Muscle layer of duodenum (tissue), 2 donors: ENCODE data around the gene PRTG.
"Not testable (repeated sequence)": the region's sequence is repeated elsewhere in the genome, so short reads cannot be mapped to it uniquely, and the experiment has no call there.

Experiments used
- H3K27ac ChIP-seq: one replicate; pipeline ENCODE4 v1.7.0; 2013; ENCODE audit warnings: mild to moderate bottlenecking, low read length
- H3K27me3 ChIP-seq: one replicate; pipeline ENCODE4 v1.7.0; 2013; ENCODE audit warnings: low read depth, mild to moderate bottlenecking, control low read depth, low read length
- H3K36me3 ChIP-seq, 2 donors: one replicate each; pipeline ENCODE4 v1.7.0; 2013; ENCODE audit warnings: low read length in 2 of 2, control low read depth in 1 of 2, mild to moderate bottlenecking in 1 of 2; ENCODE audit not compliant: insufficient read depth in 2 of 2, control insufficient read depth in 1 of 2
- H3K4me1 ChIP-seq, 2 donors: one replicate each; pipeline ENCODE4 v1.7.0; 2013; ENCODE audit warnings: low read length in 2 of 2, mild to moderate bottlenecking in 2 of 2, control low read depth in 1 of 2, moderate library complexity in 1 of 2; ENCODE audit not compliant: insufficient read depth in 2 of 2, control insufficient read depth in 1 of 2
- H3K4me3 ChIP-seq, 2 donors: one replicate each; pipeline ENCODE4 v1.7.0; 2013; ENCODE audit warnings: low read length in 2 of 2, low read depth in 1 of 2, mild to moderate bottlenecking in 1 of 2
- H3K9me3 ChIP-seq, 2 donors: one replicate each; pipeline ENCODE4 v1.7.0; 2013; ENCODE audit warnings: low read length in 2 of 2, control low read depth in 1 of 2, mild to moderate bottlenecking in 1 of 2; ENCODE audit not compliant: control insufficient read depth in 1 of 2
- donor health status: healthy.

The PRTG gene, protein sequence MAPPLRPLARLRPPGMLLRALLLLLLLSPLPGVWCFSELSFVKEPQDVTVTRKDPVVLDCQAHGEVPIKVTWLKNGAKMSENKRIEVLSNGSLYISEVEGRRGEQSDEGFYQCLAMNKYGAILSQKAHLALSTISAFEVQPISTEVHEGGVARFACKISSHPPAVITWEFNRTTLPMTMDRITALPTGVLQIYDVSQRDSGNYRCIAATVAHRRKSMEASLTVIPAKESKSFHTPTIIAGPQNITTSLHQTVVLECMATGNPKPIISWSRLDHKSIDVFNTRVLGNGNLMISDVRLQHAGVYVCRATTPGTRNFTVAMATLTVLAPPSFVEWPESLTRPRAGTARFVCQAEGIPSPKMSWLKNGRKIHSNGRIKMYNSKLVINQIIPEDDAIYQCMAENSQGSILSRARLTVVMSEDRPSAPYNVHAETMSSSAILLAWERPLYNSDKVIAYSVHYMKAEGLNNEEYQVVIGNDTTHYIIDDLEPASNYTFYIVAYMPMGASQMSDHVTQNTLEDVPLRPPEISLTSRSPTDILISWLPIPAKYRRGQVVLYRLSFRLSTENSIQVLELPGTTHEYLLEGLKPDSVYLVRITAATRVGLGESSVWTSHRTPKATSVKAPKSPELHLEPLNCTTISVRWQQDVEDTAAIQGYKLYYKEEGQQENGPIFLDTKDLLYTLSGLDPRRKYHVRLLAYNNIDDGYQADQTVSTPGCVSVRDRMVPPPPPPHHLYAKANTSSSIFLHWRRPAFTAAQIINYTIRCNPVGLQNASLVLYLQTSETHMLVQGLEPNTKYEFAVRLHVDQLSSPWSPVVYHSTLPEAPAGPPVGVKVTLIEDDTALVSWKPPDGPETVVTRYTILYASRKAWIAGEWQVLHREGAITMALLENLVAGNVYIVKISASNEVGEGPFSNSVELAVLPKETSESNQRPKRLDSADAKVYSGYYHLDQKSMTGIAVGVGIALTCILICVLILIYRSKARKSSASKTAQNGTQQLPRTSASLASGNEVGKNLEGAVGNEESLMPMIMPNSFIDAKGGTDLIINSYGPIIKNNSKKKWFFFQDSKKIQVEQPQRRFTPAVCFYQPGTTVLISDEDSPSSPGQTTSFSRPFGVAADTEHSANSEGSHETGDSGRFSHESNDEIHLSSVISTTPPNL

DNA sequence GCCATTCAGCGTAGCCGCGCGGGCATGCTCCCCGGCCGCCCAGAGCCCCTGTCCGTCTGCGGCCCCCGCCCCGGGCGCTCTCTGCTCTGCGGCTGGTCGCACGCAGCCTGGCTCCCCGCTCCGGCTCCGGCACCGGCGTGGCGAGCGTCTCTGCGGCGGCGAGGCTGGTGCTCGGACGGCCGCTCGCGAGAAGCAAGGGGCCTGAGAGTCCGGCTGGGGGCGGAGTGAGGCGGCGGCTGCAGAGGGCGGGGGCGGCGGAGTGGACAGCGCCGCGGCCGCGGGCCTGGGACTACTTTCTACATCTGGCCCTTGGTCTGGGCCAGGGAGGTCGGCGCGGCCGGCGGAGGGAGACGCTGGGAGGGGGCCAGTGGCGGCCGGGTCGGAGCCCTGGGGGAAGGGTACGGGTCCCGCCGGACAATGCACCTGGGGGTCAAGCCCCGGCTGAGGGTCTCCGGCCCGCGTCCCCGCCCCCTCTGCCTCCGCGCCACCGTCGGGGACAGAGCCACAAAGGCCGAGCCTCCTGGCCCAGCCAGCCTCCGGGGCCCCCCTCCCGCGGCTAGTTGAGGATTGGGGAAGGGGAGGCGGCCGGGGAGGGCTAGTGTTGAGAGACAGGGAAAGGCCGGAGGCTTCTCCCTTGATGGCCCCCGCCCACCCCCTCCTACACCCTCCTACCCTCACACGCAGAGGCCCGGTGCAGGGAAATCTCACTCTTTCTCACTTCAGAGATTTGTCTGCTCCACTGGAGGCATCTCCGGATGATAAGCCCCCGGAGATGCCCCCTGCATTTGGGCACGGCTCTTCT, at the start of gene PRTG:
Gene PRTG, minus strand, starts transcription at position 226 of the 802 bp plus-strand sequence. Its CDS starts 221 bp downstream, at position 5.
- Histone ChIP-seq H3K4me3 (peak within 1 kb of the TSS; percentile 71 to 96), H3K27ac (no peak within 1 kb of the TSS), H3K36me3 (no peaks in the 10 kb centered on the region), H3K27me3 (peaks cover 6% of the 10 kb centered on the region), H3K9me3 (no peaks in the 10 kb centered on the region), H3K4me1 (no peaks in the 10 kb centered on the region)

DNA sequence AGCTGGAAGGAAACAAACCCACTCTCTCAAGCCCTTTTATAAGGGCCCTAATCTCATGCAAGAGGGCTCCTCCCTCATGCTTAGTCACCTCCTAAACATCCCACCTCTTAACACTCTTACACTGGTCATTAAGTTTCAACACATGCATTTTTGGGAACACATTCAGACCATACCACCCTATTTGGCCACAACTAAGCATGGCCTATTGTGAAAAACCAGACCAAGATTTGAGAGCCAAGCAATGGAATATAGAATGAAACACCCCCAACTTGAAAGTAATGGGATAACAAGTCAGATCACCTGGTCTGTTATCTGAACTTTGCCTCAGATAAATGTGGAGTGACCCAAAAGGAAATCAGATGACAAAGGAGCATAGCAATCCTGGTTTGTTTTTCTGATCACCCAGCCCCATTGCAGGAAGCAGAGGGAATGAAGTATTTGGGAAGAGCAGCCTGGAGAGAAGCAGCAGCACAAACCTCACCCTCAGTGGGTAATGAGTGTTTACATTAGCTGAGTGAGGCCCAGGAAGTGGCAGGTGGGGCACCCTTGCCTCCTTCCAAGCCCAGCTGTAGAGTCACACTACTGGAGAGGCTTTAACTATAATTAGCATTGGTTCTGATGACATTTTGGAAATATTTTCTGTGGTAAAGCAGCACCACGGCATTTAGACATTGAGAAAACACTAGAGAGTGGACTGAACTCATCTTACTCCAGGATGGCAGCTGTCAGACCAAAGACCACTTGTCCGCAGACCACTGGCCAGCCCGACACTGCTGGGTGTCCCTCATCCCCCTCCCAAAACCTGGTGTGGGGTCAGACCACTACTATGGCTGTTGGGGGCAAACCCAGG, 48.8 kb upstream of the PRTG start:
- Histone ChIP-seq H3K36me3 (no peaks in the 10 kb centered on the region), H3K4me3 (no peak overlapping the region), H3K27ac (no peak overlapping the region), H3K4me1 (no peaks in the 10 kb centered on the region), H3K9me3 (no peaks in the 10 kb centered on the region), H3K27me3 (no peaks in the 10 kb centered on the region)

DNA sequence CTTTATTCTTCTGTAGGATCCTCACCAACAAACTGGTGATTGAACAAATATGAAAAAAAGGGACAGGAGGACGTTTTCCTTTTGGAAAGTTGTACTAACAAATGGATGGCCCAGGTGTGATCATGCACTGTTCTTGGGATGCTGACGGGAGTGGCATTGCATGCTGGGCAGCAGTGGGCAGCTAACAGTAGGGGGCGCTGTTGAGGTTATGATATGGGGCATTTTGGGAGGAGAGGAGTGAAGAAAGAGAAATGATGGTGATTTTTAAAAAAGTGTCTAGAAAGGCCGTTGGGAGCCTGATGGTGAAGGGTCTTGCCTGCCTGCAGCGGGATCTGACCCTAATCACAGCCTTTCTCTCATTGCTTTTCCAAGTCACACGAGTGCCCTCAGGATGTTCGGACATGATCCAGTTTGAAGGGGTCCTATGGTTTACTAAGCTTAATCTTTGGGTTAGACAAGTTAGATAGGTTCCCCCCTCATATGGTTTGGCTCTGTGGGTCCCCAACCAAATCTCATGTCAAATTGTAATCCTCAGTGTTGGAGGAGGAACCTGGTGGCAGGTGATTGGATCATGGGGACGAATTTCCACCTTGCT, 46.2 kb upstream of the PRTG start:
- no peaks in the 10 kb centered on the region for H3K27me3 ChIP-seq
- no peaks in the 10 kb centered on the region for H3K36me3 ChIP-seq
- H3K9me3 ChIP-seq = no peaks in the 10 kb centered on the region
- peaks cover 0 to 4% of the 10 kb centered on the region in 2 donors for H3K4me1 ChIP-seq
- H3K4me3 ChIP-seq = no peak overlapping the region
- H3K27ac ChIP-seq = no peak overlapping the region

DNA sequence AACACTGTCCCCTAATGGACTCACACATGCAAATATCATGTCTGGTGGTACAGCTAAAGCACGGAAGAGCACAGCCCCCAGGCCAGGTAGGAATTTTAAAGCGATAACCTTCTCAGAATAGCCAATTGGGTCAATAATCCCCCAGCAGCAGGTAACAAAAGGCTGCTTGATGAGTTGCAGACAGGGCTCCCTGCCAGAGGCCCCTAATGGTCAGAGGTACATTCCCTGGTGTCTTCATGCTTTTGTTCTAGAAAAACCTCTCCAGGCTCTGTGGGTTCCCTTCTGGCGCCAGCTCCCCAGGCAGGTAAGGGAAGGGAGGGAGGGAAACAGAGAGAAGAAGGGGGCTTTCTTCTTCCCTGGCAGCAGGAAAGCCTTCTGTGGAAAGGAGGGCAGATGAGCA, 43.4 kb upstream of the PRTG start:
- Histone ChIP-seq H3K27ac (no peak overlapping the region), H3K27me3 (no peaks in the 10 kb centered on the region), H3K4me3 (no peak overlapping the region), H3K9me3 (no peaks in the 10 kb centered on the region), H3K36me3 (no peaks in the 10 kb centered on the region), H3K4me1 (peaks cover 0 to 7% of the 10 kb centered on the region in 2 donors)

DNA sequence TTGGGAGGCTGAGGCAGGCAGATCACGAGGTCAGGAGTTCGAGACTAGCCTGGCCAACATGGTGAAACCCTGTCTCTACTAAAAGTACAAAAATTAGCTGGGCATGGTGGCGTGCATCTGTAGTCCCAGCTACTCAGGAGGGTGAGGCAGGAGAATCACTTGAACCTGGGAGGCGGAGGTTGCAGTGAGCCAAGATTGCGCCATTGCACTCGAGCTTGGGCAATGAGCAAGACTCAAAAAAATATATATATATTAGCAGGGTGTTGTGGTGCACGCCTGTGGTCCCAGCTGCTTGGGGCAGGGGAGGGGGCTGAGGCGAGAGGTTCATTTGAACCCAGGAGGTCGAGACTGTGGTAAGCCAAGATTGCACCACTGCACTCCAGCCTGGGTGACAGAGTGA, 42.6 kb upstream of the PRTG start:
- H3K4me3 ChIP-seq, H3K27ac ChIP-seq, H3K36me3 ChIP-seq, H3K4me1 ChIP-seq, H3K27me3 ChIP-seq, H3K9me3 ChIP-seq: not testable (repeated sequence)

DNA sequence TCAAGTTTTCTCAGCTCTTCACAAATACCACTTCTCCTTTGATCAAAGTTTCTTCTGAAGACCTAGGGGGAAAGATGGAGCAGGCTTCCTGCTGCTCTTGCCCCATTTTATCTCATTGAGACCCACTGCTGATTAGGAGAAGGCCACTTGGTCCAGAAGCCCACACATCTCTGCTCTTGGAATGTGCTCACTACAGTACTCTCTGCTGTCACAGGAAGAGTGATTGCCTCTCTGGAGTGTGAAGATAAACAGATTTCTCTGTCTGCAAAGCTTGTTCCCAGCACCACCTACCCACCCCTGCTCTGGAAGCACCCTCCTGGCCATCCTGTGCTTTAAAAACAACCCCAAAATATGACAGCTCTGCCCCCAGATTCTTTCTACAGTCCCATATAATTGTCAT, 41.3 kb upstream of the PRTG start:
- Histone ChIP-seq H3K27ac (no peak overlapping the region), H3K4me1 (peaks cover 0 to 7% of the 10 kb centered on the region in 2 donors), H3K27me3 (no peaks in the 10 kb centered on the region), H3K4me3 (no peak overlapping the region), H3K36me3 (no peaks in the 10 kb centered on the region), H3K9me3 (no peaks in the 10 kb centered on the region)

DNA sequence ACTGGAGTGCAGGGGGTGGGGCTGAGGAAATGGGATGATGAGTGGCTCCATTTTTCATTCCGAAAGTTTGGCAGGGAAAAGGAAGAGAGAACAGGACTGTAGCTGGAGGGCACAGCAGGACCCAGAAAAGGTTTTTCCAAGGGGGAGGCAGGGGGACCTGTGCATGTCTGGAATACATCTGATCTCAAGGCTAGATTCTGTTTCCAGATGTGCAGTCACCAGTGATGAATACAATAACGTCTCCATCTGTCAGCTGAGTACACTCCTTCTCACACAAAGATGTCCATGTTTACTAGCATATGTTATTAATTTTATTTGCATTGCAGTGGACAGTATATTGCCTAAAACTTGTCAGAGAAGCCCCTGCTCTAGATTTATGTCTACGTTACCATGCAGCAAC, 39.9 kb upstream of the PRTG start:
- Histone ChIP-seq H3K9me3 (no peaks in the 10 kb centered on the region), H3K4me3 (no peak overlapping the region), H3K36me3 (no peaks in the 10 kb centered on the region), H3K27me3 (no peaks in the 10 kb centered on the region), H3K4me1 (peaks cover 0 to 7% of the 10 kb centered on the region in 2 donors), H3K27ac (no peak overlapping the region)

DNA sequence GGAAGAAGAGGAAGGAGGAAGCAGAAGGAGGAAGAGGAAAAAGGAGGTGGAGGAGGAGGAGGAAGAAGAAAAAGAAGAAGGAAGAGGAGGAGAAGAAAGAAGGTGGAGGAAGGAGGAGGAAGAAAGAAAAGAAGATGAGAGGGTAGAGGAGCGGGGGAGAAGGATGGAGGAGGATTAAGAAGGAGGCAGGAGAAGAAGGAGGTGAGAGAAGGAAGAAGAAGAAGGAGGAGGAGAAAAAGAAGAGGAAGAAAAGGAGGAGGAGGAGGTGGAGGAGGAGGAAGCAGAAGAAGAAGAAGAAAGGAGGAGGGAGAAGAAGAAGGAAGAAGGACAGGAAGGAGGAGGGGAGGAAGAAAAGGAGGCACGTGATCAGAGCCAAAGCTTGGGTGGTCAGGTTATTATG, 37.3 kb upstream of the PRTG start:
- Histone ChIP-seq H3K4me1 (peaks cover 0 to 7% of the 10 kb centered on the region in 2 donors), H3K9me3 (no peaks in the 10 kb centered on the region), H3K27ac (no peak overlapping the region), H3K27me3 (no peaks in the 10 kb centered on the region), H3K4me3 (no peak overlapping the region), H3K36me3 (no peaks in the 10 kb centered on the region)

DNA sequence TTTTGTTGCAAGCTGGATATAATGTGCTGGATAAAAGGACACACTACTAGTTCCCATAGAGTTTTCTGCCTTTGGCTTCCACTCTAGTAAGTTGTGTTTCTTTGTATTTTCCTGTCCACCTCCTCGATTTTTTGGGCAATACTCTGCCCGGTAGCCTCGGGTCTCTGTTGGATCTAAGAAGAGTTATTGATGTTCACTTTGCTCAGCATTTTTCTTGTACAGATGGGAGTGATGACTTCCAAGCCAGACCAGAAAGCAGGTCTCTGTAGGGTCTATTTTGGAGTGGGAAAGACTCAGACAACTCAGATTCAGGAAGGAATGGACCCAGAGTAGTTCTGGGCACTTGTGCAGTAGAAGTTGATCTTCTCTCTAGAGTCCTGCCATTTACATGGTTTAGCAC, 36.0 kb upstream of the PRTG start:
- Histone ChIP-seq H3K27ac (no peak overlapping the region), H3K4me3 (no peak overlapping the region), H3K36me3 (no peaks in the 10 kb centered on the region), H3K9me3 (no peaks in the 10 kb centered on the region), H3K27me3 (no peaks in the 10 kb centered on the region), H3K4me1 (no peaks in the 10 kb centered on the region)

DNA sequence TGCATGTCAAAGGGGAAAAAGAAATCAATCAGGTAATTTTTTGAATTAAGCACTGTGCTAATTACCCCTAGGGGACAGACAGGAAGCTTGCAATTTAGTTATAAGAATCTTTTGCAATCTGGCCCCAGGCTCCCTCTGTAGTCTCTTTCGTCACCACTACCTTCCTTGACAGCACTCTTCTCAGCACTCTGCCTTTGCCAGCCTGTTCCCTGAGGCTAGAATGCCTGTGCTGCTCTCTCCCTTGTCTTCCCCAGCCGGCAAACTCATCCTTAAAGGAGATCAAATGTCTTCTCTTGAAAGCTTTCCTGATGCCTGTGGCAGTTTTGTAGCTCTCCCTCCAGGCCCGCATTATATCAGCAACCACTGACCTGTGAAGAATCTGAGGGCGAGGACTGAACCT, 32.4 kb upstream of the PRTG start:
- Histone ChIP-seq H3K4me3 (no peak overlapping the region), H3K36me3 (no peaks in the 10 kb centered on the region), H3K27me3 (no peaks in the 10 kb centered on the region), H3K27ac (no peak overlapping the region), H3K4me1 (no peaks in the 10 kb centered on the region), H3K9me3 (no peaks in the 10 kb centered on the region)
